ENCODE measurements around the gene TRIM54.

GRCh38 chr2:27288610-27289009, 6.4 kb downstream of the TRIM54 start:
- TF ChIP-seq, protein P1, sequence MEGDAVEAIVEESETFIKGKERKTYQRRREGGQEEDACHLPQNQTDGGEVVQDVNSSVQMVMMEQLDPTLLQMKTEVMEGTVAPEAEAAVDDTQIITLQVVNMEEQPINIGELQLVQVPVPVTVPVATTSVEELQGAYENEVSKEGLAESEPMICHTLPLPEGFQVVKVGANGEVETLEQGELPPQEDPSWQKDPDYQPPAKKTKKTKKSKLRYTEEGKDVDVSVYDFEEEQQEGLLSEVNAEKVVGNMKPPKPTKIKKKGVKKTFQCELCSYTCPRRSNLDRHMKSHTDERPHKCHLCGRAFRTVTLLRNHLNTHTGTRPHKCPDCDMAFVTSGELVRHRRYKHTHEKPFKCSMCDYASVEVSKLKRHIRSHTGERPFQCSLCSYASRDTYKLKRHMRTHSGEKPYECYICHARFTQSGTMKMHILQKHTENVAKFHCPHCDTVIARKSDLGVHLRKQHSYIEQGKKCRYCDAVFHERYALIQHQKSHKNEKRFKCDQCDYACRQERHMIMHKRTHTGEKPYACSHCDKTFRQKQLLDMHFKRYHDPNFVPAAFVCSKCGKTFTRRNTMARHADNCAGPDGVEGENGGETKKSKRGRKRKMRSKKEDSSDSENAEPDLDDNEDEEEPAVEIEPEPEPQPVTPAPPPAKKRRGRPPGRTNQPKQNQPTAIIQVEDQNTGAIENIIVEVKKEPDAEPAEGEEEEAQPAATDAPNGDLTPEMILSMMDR (IDR thresholded peaks at IDR 0.05) = no peak
- no peak for TF ChIP-seq POLR2A (IDR thresholded peaks at IDR 0.05)
